ENCODE data around the gene ADAMTS3.

GRCh38 chr4:72320223-72320948 lies 248.6 kb downstream of the ADAMTS3 start:
- no peak for TF ChIP-seq CTCF (optimal IDR thresholded peaks at IDR 0.05 in 1 of 3, IDR thresholded peaks at IDR 0.05 in 1 of 3, conservative IDR thresholded peaks at IDR 0.05 in 1 of 3; ENCODE audit: extremely low read depth in 1 of 3, insufficient read depth in 2 of 3, low read length in 3 of 3)
- TF ChIP-seq EZH2 (IDR thresholded peaks at IDR 0.05; ENCODE audit: low read length): no peak

All from keratinocyte (primary cell).